Measurements from ENCODE around the gene AP2M1. TPM values are rescaled to one million over a fixed set of nuclear protein-coding genes. Genes with fewer than 3 reads are reported as not detected.

The AP2M1 gene
- total and polyA plus RNA-seq, 2 of the 13 experiments (the other 11 are each of a cell fraction or from before 2014, with no cell fraction given): 126 to 146 TPM

- no peak for TF ChIP-seq ZNF18 (CRISPR knock-in tag; IDR thresholded peaks at IDR 0.05; ENCODE audit: insufficient replicate concordance)
- no peak for TF ChIP-seq ZNF790 (CRISPR knock-in tag; IDR thresholded peaks at IDR 0.05; ENCODE audit: borderline replicate concordance)
- 0 out of 2 replicates have a peak, but pooled peaks have one; percentile 37 for TF ChIP-seq REPIN1 (CRISPR knock-in tag; IDR thresholded peaks at IDR 0.05; ENCODE audit: borderline replicate concordance, low read depth)
- TF ChIP-seq ZBTB46 (CRISPR knock-in tag; IDR thresholded peaks at IDR 0.05; ENCODE audit: borderline replicate concordance): no peak
- TF ChIP-seq SOX6 (IDR thresholded peaks at IDR 0.05): no peak
- no peak for TF ChIP-seq SOX6 (CRISPR knock-in tag; IDR thresholded peaks at IDR 0.05)
- no peak for TF ChIP-seq ZNF513 (CRISPR knock-in tag; conservative IDR thresholded peaks at IDR 0.05)
- TF ChIP-seq ZSCAN9 (CRISPR knock-in tag; IDR thresholded peaks at IDR 0.05; ENCODE audit: borderline replicate concordance): no peak
- TF ChIP-seq ONECUT2 (CRISPR knock-in tag; IDR thresholded peaks at IDR 0.05): no peak
- no peak for TF ChIP-seq ZNF788 (CRISPR knock-in tag; IDR thresholded peaks at IDR 0.05; ENCODE audit: borderline replicate concordance)
- TF ChIP-seq ZBTB26 (CRISPR knock-in tag; IDR thresholded peaks at IDR 0.05; ENCODE audit: borderline replicate concordance): no peak
- 0 out of 2 replicates have a peak, but pooled peaks have one; percentile 24 for TF ChIP-seq KDM2A (CRISPR knock-in tag; IDR thresholded peaks at IDR 0.05; ENCODE audit: borderline replicate concordance, low read depth)
- TF ChIP-seq DDIT3 (CRISPR knock-in tag; IDR thresholded peaks at IDR 0.05): no peak
- TF ChIP-seq PAX8 (CRISPR knock-in tag; IDR thresholded peaks at IDR 0.05; ENCODE audit: borderline replicate concordance): no peak
Measured at GRCh38 chr3:184154885-184155643, 19.6 kb upstream of the AP2M1 start, which contains the start of gene DVL3 (continued).
